ENCODE data around the gene ADH5. TPM values are rescaled to one million over a fixed set of nuclear protein-coding genes. Genes with fewer than 3 reads are reported as not detected.

Gene ADH5
- total RNA-seq, 2 experiments from 2014 or later, result 50.0 to 88.6 TPM

DNA sequence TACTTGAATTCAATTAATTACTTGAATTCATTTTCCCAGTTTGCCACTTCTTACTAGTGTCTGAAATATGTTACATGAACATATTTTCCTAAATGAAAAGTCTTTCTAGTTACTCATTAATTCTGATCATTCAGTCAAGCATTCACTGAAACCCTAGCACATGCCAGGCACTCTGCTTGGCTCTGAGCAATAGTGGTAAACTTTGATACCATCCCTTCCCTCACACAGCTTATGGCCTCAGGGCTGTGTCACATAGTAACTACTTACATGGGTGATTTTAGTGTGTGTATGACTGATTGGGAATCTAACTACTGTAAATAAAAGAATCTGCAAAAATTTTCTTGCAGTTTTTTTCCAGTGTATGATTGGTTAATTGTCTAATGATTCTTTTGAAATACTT lies 60.4 kb downstream of the ADH5 start:
- Histone ChIP-seq H3K4me1 (ENCODE audit: insufficient read depth, low read length, poor library complexity, severe bottlenecking) (peaks cover 17% of the 10 kb centered on the region), H3K9me3 (ENCODE audit: low read length) (no peaks in the 10 kb centered on the region), H3K79me2 (ENCODE audit: insufficient read depth, low read depth, low read length) (peaks cover 83% of the 10 kb centered on the region), H3K4me3 (ENCODE audit: low read depth, low read length, poor library complexity, severe bottlenecking) (no peak overlapping the region), H4K20me1 (ENCODE audit: insufficient read depth, low read length) (peaks cover 7% of the 10 kb centered on the region), H3K4me2 (ENCODE audit: low read length) (no peak overlapping the region), H3K36me3 (ENCODE audit: insufficient read depth, low read length) (peaks cover 44% of the 10 kb centered on the region), H3K9me2 (ENCODE audit: insufficient read depth, low read length) (no peaks in the 10 kb centered on the region), H2AFZ (ENCODE audit: low read length) (no peak overlapping the region), H3K27ac (ENCODE audit: low read depth, low read length, poor library complexity, severe bottlenecking) (no peak overlapping the region)
- DNase-seq (ENCODE audit: low spot score), result no peak
- ChIA-PET CTCF (ENCODE audit: unreplicated experiment) (no interaction called here), POLR2A (no interaction called here)
- TF ChIP-seq EZH2phosphoT487 (IDR thresholded peaks at IDR 0.05; ENCODE audit: borderline replicate concordance, low read depth, low read length), result no peak
- TF ChIP-seq, protein P1, sequence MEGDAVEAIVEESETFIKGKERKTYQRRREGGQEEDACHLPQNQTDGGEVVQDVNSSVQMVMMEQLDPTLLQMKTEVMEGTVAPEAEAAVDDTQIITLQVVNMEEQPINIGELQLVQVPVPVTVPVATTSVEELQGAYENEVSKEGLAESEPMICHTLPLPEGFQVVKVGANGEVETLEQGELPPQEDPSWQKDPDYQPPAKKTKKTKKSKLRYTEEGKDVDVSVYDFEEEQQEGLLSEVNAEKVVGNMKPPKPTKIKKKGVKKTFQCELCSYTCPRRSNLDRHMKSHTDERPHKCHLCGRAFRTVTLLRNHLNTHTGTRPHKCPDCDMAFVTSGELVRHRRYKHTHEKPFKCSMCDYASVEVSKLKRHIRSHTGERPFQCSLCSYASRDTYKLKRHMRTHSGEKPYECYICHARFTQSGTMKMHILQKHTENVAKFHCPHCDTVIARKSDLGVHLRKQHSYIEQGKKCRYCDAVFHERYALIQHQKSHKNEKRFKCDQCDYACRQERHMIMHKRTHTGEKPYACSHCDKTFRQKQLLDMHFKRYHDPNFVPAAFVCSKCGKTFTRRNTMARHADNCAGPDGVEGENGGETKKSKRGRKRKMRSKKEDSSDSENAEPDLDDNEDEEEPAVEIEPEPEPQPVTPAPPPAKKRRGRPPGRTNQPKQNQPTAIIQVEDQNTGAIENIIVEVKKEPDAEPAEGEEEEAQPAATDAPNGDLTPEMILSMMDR (conservative IDR thresholded peaks at IDR 0.05; ENCODE audit: low read length), result no peak
- BruUV-seq (replicated peaks), result no TSS peak
- intact Hi-C loops (cut with micrococcal nuclease; ENCODE audit: unreplicated experiment), result no loop called here

DNA sequence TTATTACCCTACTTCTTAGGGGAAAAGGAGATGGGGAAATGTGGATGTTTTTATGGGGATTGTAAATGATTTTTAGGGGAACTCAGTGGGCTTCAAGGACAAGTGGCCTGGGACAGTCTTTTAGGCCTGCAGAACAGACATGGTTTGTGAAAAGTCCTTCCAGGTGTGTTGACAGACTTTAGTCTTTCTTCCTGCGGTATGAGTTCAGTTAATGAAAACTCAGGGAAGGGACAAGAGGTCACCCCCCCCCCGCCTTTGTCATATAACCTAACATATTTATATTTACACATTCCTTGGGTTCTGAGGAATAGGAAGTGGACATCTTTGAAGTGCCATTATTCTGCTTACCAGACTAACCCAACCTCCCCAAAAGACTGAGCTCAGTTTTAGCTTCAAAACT lies 61.3 kb downstream of the ADH5 start:
- TF ChIP-seq, protein P1 (conservative IDR thresholded peaks at IDR 0.05; ENCODE audit: low read length), result no peak
- TF ChIP-seq EZH2phosphoT487 (IDR thresholded peaks at IDR 0.05; ENCODE audit: borderline replicate concordance, low read depth, low read length), result no peak
- CTCF ChIA-PET (ENCODE audit: unreplicated experiment), result no interaction called here
- peaks cover 7% of the 10 kb centered on the region for H4K20me1 ChIP-seq (ENCODE audit: insufficient read depth, low read length)
- peaks cover 43% of the 10 kb centered on the region for H3K36me3 ChIP-seq (ENCODE audit: insufficient read depth, low read length)
- no TSS peak for BruUV-seq (replicated peaks)
- no peak overlapping the region for H3K27ac ChIP-seq (ENCODE audit: low read depth, low read length, poor library complexity, severe bottlenecking)
- no peak overlapping the region for H3K4me3 ChIP-seq (ENCODE audit: low read depth, low read length, poor library complexity, severe bottlenecking)
- intact Hi-C loops (cut with micrococcal nuclease; ENCODE audit: unreplicated experiment), result no loop called here
- POLR2A ChIA-PET, result interaction anchor here (0.6 to 1.2 kb wide), 3 partner anchors 21 to 45 kb away, joined by 3 to 5 read pairs (median 4); no protein-coding TSS in a partner anchor
- peaks cover 83% of the 10 kb centered on the region for H3K79me2 ChIP-seq (ENCODE audit: insufficient read depth, low read depth, low read length)
- peaks cover 17% of the 10 kb centered on the region for H3K4me1 ChIP-seq (ENCODE audit: insufficient read depth, low read length, poor library complexity, severe bottlenecking)
- H3K4me2 ChIP-seq (ENCODE audit: low read length), result no peak overlapping the region
- no peaks in the 10 kb centered on the region for H3K9me2 ChIP-seq (ENCODE audit: insufficient read depth, low read length)
- H3K9me3 ChIP-seq (ENCODE audit: low read length), result no peaks in the 10 kb centered on the region
- H2AFZ ChIP-seq (ENCODE audit: low read length), result no peak overlapping the region
- no peak for DNase-seq (ENCODE audit: low spot score)

DNA sequence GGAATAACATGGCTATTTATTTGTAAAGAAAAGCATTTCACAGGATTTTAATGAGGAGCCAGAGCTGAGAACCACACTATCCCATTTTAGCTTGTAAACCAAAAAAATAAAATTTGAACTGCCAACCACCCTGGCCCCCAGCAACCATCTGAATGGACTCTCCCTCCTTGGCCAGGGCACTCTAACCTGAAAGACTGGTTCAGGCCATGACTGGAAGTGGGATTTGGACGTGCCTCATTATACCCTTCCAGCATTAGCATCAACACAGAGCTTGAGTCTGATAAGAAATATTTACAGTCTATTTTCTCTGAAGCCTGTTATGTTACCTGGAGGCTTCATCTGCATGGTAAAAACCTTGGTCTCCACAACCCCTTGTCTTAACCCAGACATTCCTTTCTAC lies 63.1 kb downstream of the ADH5 start:
- H3K4me2 ChIP-seq (ENCODE audit: low read length), result no peak overlapping the region
- peaks cover 92% of the 10 kb centered on the region for H3K79me2 ChIP-seq (ENCODE audit: insufficient read depth, low read depth, low read length)
- no peak for TF ChIP-seq EZH2phosphoT487 (IDR thresholded peaks at IDR 0.05; ENCODE audit: borderline replicate concordance, low read depth, low read length)
- TF ChIP-seq, protein P1 (conservative IDR thresholded peaks at IDR 0.05; ENCODE audit: low read length), result no peak
- DNase-seq (ENCODE audit: low spot score), result no peak
- no peaks in the 10 kb centered on the region for H3K9me2 ChIP-seq (ENCODE audit: insufficient read depth, low read length)
- no peak overlapping the region for H3K27ac ChIP-seq (ENCODE audit: low read depth, low read length, poor library complexity, severe bottlenecking)
- H3K9me3 ChIP-seq (ENCODE audit: low read length), result peaks cover 15% of the 10 kb centered on the region
- BruUV-seq (replicated peaks), result no TSS peak
- peaks cover 44% of the 10 kb centered on the region for H3K36me3 ChIP-seq (ENCODE audit: insufficient read depth, low read length)
- H4K20me1 ChIP-seq (ENCODE audit: insufficient read depth, low read length), result peaks cover 7% of the 10 kb centered on the region
- no peak overlapping the region for H2AFZ ChIP-seq (ENCODE audit: low read length)
- ChIA-PET POLR2A (interaction anchor here (0.6 to 1.3 kb wide), 3 partner anchors 13 to 63 kb away, joined by 3 to 7 read pairs (median 4); partner anchors contain the start of genes ADH5 and METAP1), CTCF (ENCODE audit: unreplicated experiment) (no interaction called here)
- intact Hi-C loops (cut with micrococcal nuclease; ENCODE audit: unreplicated experiment), result no loop called here
- H3K4me3 ChIP-seq (ENCODE audit: low read depth, low read length, poor library complexity, severe bottlenecking), result no peak overlapping the region
- H3K4me1 ChIP-seq (ENCODE audit: insufficient read depth, low read length, poor library complexity, severe bottlenecking), result peaks cover 17% of the 10 kb centered on the region
